MM.1S (cell line): ENCODE results near the gene GTF2H4.

Source experiments
- EZH2 ChIP-seq: fragments of 300-600 bp; sonication (generic); optimal IDR thresholded peaks from 2 replicates; pipeline ENCODE3; 2017; ENCODE audit warnings: low read depth, mild to moderate bottlenecking, antibody characterized with exemption, low read length, mixed read lengths
- EZH2phosphoT487 ChIP-seq: fragments of 300-600 bp; sonication (generic); IDR thresholded peaks from 2 replicates; pipeline ENCODE4 v1.6.1; 2018; ENCODE audit warnings: antibody characterized with exemption, low read length
- TF ChIP-seq, protein P1 (sequence below): fragments of 300-600 bp; sonication (generic); IDR thresholded peaks from 2 replicates; pipeline ENCODE4 v1.5.1; 2016; ENCODE audit warnings: antibody characterized with exemption, low read length, mixed read lengths

DNA sequence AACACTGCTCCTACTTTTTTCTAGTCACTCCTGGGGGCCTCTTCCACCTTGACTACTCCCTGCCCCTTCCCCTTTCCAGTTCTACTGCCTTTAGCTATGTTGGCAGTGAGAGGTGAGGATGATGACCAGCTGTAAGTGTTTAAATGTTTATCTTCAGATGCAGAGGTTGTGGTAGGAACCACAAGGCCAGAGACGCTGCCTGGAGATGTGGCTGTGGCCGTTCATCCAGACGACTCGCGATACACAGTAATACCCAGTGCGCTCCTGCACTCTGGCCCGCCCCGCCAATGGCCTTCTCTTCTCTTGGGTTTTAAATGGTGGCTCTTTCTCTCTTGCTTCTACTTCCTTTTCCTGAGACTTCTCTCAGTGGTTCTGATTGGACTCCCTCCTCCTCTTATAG, 10.7 kb downstream of the GTF2H4 start:
- TF ChIP-seq, protein P1, sequence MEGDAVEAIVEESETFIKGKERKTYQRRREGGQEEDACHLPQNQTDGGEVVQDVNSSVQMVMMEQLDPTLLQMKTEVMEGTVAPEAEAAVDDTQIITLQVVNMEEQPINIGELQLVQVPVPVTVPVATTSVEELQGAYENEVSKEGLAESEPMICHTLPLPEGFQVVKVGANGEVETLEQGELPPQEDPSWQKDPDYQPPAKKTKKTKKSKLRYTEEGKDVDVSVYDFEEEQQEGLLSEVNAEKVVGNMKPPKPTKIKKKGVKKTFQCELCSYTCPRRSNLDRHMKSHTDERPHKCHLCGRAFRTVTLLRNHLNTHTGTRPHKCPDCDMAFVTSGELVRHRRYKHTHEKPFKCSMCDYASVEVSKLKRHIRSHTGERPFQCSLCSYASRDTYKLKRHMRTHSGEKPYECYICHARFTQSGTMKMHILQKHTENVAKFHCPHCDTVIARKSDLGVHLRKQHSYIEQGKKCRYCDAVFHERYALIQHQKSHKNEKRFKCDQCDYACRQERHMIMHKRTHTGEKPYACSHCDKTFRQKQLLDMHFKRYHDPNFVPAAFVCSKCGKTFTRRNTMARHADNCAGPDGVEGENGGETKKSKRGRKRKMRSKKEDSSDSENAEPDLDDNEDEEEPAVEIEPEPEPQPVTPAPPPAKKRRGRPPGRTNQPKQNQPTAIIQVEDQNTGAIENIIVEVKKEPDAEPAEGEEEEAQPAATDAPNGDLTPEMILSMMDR, result no peak
- no peak for TF ChIP-seq EZH2phosphoT487
- no peak for TF ChIP-seq EZH2
